AG09319 (cell line): ENCODE results near the gene UACA.

ENCODE experiments used
- DNase-seq: peaks from one replicate; pipeline ENCODE4 v3.0.0-alpha.2; 2010; ENCODE audit warnings: low read depth; ENCODE audit errors: extremely low read depth
- TF ChIP-seq, protein P1 (sequence below): IDR thresholded peaks from 2 replicates; pipeline ENCODE4 v1.5.1; 2011; ENCODE audit warnings: low read depth, mild to moderate bottlenecking, inconsistent platforms, low read length, moderate library complexity

UACA gene

DNA sequence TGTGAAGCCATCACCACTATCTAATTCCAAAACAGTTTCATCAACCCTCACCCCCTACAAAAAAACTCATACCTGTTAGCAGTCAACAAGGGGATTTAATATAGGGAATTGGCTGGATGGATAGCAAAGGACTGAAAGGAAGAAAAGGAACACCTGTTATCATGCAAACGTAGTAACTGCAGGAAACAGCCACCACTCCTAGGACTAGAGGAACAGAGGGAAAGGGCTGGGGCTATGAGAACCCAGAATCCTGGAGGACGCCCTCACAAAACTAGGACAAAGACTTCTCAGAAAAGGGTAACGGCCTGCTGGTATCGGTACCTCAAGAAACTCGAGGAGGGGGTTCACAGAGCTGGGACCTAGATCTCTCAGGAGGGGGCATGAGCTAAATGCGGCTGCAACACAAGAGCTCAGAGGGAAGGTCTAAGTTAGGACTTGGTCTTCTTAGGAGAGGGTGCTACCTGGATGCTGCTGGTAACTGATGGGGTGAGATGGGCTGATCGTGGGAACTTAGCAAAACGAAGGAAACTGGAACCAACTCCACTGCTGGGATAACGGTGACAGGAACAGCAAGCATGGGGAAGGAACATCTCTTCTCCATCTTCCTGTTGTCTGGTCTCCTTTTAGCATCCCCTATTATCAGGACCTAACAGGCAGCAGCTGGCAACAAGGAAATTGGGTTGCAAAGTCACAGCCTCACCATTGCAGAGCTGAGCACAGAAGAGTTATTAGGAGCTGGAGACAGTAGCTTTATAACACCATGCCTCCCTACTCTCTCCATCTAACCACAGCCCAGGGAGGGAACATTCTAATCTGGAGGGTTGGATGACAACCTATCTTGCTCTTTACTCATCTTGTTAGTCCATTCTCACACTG, 147.7 kb downstream of the UACA start:
- TF ChIP-seq, protein P1, sequence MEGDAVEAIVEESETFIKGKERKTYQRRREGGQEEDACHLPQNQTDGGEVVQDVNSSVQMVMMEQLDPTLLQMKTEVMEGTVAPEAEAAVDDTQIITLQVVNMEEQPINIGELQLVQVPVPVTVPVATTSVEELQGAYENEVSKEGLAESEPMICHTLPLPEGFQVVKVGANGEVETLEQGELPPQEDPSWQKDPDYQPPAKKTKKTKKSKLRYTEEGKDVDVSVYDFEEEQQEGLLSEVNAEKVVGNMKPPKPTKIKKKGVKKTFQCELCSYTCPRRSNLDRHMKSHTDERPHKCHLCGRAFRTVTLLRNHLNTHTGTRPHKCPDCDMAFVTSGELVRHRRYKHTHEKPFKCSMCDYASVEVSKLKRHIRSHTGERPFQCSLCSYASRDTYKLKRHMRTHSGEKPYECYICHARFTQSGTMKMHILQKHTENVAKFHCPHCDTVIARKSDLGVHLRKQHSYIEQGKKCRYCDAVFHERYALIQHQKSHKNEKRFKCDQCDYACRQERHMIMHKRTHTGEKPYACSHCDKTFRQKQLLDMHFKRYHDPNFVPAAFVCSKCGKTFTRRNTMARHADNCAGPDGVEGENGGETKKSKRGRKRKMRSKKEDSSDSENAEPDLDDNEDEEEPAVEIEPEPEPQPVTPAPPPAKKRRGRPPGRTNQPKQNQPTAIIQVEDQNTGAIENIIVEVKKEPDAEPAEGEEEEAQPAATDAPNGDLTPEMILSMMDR: no peak
- DNase-seq: no peak

DNA sequence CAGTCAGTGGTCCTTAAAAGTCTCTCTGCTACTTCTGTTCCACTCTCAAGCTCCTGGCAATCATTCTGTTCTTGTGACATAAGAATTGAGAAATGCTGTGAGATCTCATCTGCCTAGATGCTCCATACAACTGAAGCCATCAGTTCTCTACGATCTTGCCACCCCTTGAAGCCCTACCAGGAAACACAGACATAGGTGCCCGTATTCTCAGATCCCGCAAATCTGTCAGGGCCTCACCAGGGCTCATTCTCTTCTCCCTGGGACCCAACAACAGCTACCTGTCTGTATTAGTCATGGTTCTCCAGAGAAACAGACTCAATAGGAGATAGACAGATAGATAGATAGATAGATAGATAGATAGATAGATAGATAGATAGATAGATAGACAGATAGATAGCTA, 149.1 kb downstream of the UACA start:
- TF ChIP-seq, protein P1: no peak

DNA sequence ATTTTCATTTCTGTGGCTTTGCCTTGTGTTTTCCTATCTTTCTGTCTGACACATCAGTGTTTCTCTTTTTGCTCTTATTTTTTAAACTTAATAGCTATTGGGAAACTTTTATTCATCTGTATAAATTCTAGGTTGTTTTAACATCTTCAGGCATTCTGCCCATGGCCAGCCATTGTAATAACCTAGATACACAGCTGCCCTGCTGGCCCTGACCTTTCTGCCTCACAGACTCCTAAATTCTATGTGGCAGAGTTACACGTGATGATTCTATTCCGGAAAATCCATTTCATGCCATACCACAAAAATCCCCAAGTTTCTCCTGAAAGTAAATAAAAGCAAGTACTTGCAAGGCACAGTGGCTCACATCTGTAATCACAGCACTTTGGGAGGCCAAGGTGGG, 150.1 kb downstream of the UACA start:
- TF ChIP-seq, protein P1: no peak
- no peak for DNase-seq

More for the DNA sequence above, 149.1 kb downstream of the UACA start:
- no peak for DNase-seq

DNA sequence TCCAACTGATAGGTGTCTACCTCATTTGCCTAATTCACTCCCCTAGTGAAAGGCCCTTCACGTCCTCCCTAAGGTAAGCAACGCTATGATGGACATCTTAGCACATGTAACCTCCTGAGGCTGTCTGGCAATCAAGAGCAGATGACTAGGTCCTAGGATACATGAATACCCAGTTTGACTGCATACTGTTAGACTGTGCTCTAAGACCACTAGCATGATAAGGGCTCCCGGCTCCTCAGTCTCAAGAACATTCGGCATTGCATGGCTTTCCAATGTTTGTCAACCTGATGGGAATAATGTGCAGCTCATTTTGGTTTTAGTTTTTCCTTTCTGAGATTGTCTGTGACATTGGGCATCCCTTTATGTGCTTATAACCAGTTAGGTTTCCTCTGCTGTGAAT, 152.1 kb downstream of the UACA start:
- TF ChIP-seq, protein P1: no peak
- no peak for DNase-seq

DNA sequence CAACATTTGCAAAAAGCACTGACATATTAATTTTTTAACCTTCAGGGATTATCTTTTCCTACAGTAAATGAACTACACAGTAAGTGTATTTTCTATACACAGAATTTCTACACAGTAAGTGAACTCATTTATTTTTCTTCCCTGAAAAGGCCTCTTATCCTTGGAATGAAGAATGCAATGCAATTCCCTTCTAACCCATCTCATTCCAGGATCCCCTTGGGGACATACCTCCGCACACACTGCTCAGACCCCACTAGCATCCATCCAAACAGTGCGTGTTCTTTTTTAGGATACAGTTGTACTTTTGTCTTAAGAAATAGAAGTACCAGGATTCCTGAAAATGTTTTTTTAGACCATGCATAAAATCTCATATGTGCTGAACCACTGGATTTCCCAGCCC, 152.8 kb downstream of the UACA start:
- no peak for DNase-seq
- TF ChIP-seq, protein P1: no peak

DNA sequence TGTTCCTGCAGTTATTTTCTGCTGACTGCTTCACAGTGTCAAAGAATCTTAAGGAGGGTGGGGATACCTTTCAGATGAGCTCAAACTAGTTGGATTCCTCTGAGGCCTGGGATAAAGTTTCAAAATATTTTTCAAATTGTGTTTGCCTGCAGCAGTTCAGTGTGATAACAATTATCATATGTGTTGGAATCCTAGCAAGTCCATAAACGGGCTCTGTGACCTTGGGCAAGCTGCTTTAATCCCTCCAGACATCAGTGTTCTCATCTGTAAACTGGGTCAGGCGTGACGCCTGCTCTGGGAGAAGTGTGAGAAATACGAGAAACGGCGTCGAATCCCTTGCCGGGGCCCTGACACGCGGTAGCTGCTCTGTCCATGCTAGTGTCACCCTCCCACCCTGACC, 153.5 kb downstream of the UACA start:
- TF ChIP-seq, protein P1: no peak
- DNase-seq: no peak

DNA sequence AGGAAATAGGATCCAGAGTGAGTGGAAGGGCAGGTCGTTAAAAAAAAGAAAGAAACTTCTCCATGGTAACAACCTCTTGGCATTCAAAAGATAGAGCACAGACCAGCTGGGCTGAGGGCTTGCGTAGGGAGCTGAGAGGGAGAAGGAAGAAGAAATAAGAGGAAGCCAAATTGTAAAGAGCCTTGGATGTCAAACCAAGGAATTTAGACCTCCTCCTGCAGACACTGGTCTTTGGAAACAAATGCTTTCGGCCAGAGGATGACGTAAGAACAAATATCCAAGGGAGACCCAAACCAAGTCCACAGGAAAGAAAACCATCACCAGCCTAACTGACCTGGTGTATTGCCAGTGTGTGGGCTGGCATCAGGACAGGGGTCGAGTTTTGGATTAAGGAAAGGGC, 155.2 kb downstream of the UACA start:
- TF ChIP-seq, protein P1: no peak
- no peak for DNase-seq
